Panc1 (cell line): ENCODE data around the gene CYP51A1. TPM values are rescaled to one million over a fixed set of nuclear protein-coding genes. Genes with fewer than 3 reads are reported as not detected.
"Not testable (repeated sequence)": the region's sequence is repeated elsewhere in the genome, so short reads cannot be mapped to it uniquely, and the experiment has no call there.

Experiments
- ATAC-seq: fragments of 200-7000 bp; cut with Tn5 transposase; 2 replicates; pipeline ENCODE4 v1.9.1; 2020; ENCODE audit warnings: mild to moderate bottlenecking, moderate library complexity
- BruUV-seq: library from RNA; stranded (reverse); fragments of 400-500 nt; replicated peaks from 2 replicates; lab custom pipeline; 2021; lab: Mats Ljungman, UMichigan
- CTCF ChIA-PET: fragments of 300-600 bp; sonication (Branson Sonifier 250); formaldehyde crosslinking; loops from one replicate; lab custom pipeline; 2022; ENCODE audit warnings: antibody characterized with exemption; lab: Charles Lee
- POLR2A ChIA-PET: fragments of 300-600 bp; sonication (Branson Sonifier 250); formaldehyde crosslinking; loops from one replicate; lab custom pipeline; 2022; ENCODE audit warnings: antibody characterized with exemption; lab: Charles Lee
- DNase-seq: peaks from one replicate; pipeline ENCODE4 v3.0.0-alpha.2; 2010; ENCODE audit warnings: low read depth, low spot score
- H3K27ac ChIP-seq: 2 replicates; pipeline ENCODE4 v1.5.1; 2011; ENCODE audit warnings: mild to moderate bottlenecking, low read length, inconsistent platforms
- H3K27me3 ChIP-seq: fragments of 200-500 bp; sonication (Bioruptor generic); 2 replicates; pipeline ENCODE4 v1.6.0; 2014; ENCODE audit warnings: low read length, inconsistent platforms; ENCODE audit not compliant: control insufficient read depth, insufficient read depth
- H3K36me3 ChIP-seq: fragments of 200-500 bp; sonication (Bioruptor generic); 2 replicates; pipeline ENCODE4 v1.5.1; 2014; ENCODE audit warnings: inconsistent platforms, mild to moderate bottlenecking, low read length, moderate library complexity; ENCODE audit not compliant: control insufficient read depth, insufficient read depth
- H3K4me1 ChIP-seq: 2 replicates; pipeline ENCODE4 v1.5.1; 2011; ENCODE audit warnings: inconsistent platforms, mild to moderate bottlenecking, low read length, moderate library complexity; ENCODE audit not compliant: control insufficient read depth, insufficient read depth
- H3K4me3 ChIP-seq, 2 experiments: 2 replicates each; pipeline ENCODE4 v1.5.1; 2011 to 2012; ENCODE audit warnings: low read depth in 2 of 2, low read length in 2 of 2, mild to moderate bottlenecking in 2 of 2, inconsistent platforms in 1 of 2, moderate library complexity in 1 of 2
- H3K9me3 ChIP-seq: fragments of 200-500 bp; sonication (Bioruptor generic); 2 replicates; pipeline ENCODE4 v1.5.1; 2014; ENCODE audit warnings: low read depth, mild to moderate bottlenecking, inconsistent platforms, low read length, moderate library complexity; ENCODE audit not compliant: control insufficient read depth, insufficient read depth
- POLR2AphosphoS5 ChIP-seq: IDR thresholded peaks from 2 replicates; pipeline ENCODE4 v1.6.1; 2012; ENCODE audit warnings: mild to moderate bottlenecking, low read depth, low read length, moderate library complexity
- SIN3A ChIP-seq: IDR thresholded peaks from 2 replicates; pipeline ENCODE4 v1.6.1; 2012; ENCODE audit warnings: low read depth, mild to moderate bottlenecking, low read length, moderate library complexity, borderline replicate concordance; ENCODE audit not compliant: insufficient read depth
- TCF7L2 ChIP-seq: IDR thresholded peaks from 2 replicates; pipeline ENCODE4 v1.6.1; 2011; ENCODE audit warnings: mild to moderate bottlenecking, low read depth, low read length, inconsistent platforms
- in situ Hi-C: cut with HindIII; loops from 2 replicates; pipeline ENCODE4 v1.10.0; 2016; ENCODE audit warnings: low sequenced_read_pairs, low pct_unique_long_range_greater_than_20kb
- intact Hi-C: fragments of 100-400 bp; cut with micrococcal nuclease; formaldehyde crosslinking; loops from one replicate; pipeline ENCODE4 v1.10.0; 2022; ENCODE audit not compliant: unreplicated experiment
- total RNA-seq: library from RNA; stranded (reverse); gene quantifications from one replicate; pipeline ENCODE4 v1.2.1, GENCODE V29; 2021; ENCODE audit not compliant: unreplicated experiment
- TF ChIP-seq, protein P1 (sequence below): fragments of 450-650 bp; IDR thresholded peaks from 2 replicates; pipeline ENCODE4 v1.5.1; 2017; ENCODE audit warnings: mild to moderate bottlenecking
- TF ChIP-seq, protein P2 (sequence below), 2 experiments: IDR thresholded peaks; 2 replicates each; pipeline ENCODE4 v1.6.1; 2011 to 2012; ENCODE audit warnings: low read depth in 2 of 2, control low read depth in 1 of 2, low read length in 1 of 2, mild to moderate bottlenecking in 1 of 2, moderate library complexity in 1 of 2; ENCODE audit not compliant: insufficient read depth in 1 of 2

CYP51A1 gene
- total RNA-seq, 1 experiment from 2014 or later, result 131 TPM

DNA sequence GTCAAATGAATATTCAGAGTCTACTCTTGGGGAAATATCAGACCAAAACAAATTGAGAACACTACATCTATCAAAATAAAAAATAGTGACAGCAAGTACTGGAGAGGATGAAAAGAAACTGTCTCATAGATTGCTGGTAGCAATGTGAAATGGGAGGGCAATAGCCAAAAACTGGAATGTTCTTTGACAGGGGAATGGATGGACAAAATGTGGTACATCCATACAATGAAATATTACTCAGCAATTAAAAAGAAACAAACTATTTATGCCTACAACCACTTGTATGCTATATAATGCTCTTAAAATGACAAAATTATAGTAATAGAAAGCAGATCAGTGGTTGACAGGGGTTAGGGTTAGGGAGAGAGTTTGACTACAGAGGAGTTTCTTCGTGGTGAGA is 46.0 kb downstream of the CYP51A1 start:
- no TSS peak for BruUV-seq
- POLR2A ChIA-PET, result no interaction called here
- 0 out of 2 replicates have a peak, but pooled peaks cover 4% of the 10 kb centered on the region for H3K36me3 ChIP-seq

DNA sequence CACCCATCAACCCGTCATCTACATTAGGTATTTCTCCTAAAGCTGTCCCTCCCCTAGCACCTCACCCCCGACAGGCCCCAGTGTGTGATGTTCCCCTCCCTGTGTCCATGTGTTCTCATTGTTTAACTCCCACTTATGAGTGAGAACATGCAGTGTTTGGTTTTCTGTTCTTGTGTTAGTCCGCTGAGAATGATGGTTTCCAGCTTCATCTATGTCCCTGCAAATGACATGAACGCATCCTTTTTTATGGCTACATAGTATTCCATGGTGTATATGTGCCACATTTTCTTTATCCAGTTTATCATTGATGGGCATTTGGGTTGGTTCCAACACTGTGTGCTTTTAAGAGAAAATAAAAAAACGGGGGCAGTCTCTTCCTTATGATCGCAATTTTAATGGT is 50.4 kb downstream of the CYP51A1 start:
- H3K4me3 ChIP-seq, H3K4me1 ChIP-seq, in situ Hi-C loops, H3K9me3 ChIP-seq, BruUV-seq, DNase-seq, ATAC-seq, H3K36me3 ChIP-seq, H3K27ac ChIP-seq, POLR2A ChIA-PET, intact Hi-C loops, H3K27me3 ChIP-seq, CTCF ChIA-PET: not testable (repeated sequence)

More for the DNA sequence above, 46.0 kb downstream of the CYP51A1 start:
- Histone ChIP-seq H3K27ac (no peak overlapping the region), H3K27me3 (no peaks in the 10 kb centered on the region), H3K4me3 (no peak overlapping the region), H3K4me1 (no peaks in the 10 kb centered on the region), H3K9me3 (no peaks in the 10 kb centered on the region)
- intact Hi-C loops, result no loop called here
- no peak for DNase-seq
- in situ Hi-C loops, result no loop called here
- CTCF ChIA-PET, result no interaction called here
- no peak for ATAC-seq
- TF ChIP-seq, protein P1, sequence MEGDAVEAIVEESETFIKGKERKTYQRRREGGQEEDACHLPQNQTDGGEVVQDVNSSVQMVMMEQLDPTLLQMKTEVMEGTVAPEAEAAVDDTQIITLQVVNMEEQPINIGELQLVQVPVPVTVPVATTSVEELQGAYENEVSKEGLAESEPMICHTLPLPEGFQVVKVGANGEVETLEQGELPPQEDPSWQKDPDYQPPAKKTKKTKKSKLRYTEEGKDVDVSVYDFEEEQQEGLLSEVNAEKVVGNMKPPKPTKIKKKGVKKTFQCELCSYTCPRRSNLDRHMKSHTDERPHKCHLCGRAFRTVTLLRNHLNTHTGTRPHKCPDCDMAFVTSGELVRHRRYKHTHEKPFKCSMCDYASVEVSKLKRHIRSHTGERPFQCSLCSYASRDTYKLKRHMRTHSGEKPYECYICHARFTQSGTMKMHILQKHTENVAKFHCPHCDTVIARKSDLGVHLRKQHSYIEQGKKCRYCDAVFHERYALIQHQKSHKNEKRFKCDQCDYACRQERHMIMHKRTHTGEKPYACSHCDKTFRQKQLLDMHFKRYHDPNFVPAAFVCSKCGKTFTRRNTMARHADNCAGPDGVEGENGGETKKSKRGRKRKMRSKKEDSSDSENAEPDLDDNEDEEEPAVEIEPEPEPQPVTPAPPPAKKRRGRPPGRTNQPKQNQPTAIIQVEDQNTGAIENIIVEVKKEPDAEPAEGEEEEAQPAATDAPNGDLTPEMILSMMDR, result no peak
- TF ChIP-seq, protein P2, sequence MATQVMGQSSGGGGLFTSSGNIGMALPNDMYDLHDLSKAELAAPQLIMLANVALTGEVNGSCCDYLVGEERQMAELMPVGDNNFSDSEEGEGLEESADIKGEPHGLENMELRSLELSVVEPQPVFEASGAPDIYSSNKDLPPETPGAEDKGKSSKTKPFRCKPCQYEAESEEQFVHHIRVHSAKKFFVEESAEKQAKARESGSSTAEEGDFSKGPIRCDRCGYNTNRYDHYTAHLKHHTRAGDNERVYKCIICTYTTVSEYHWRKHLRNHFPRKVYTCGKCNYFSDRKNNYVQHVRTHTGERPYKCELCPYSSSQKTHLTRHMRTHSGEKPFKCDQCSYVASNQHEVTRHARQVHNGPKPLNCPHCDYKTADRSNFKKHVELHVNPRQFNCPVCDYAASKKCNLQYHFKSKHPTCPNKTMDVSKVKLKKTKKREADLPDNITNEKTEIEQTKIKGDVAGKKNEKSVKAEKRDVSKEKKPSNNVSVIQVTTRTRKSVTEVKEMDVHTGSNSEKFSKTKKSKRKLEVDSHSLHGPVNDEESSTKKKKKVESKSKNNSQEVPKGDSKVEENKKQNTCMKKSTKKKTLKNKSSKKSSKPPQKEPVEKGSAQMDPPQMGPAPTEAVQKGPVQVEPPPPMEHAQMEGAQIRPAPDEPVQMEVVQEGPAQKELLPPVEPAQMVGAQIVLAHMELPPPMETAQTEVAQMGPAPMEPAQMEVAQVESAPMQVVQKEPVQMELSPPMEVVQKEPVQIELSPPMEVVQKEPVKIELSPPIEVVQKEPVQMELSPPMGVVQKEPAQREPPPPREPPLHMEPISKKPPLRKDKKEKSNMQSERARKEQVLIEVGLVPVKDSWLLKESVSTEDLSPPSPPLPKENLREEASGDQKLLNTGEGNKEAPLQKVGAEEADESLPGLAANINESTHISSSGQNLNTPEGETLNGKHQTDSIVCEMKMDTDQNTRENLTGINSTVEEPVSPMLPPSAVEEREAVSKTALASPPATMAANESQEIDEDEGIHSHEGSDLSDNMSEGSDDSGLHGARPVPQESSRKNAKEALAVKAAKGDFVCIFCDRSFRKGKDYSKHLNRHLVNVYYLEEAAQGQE (IDR thresholded peaks at IDR 0.05; ENCODE audit: insufficient read depth in 1 of 2, low read depth in 2 of 2, low read length in 1 of 2), result no peak
- TF ChIP-seq SIN3A (no peak), POLR2AphosphoS5 (no peak), TCF7L2 (no peak)

DNA sequence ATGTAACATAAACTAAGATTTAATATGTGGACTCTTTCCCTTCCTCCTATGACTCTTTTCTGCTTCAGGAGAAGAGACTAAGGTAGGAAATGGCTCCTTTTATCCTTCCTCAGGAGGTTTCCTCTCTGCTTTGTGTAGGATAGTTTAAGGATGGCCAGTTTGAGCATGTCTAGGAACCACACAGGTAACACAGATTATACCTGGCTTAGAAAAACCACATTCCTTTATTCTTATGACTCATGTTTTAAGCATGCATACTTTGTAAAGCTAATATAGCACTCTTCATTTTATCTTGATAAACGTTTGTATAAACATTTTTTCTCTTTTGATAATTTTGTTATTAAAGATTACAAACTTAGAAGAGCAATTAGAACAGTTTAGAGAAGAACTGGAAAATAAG is 57.8 kb downstream of the CYP51A1 start:
- DNase-seq, result no peak
- ChIA-PET POLR2A (interaction anchor here (0.6 kb wide), 1 partner anchor 558 kb away, joined by 4 read pairs; no protein-coding TSS in a partner anchor), CTCF (no interaction called here)

More for the DNA sequence above, 57.8 kb downstream of the CYP51A1 start:
- H3K27ac ChIP-seq, result no peak overlapping the region
- BruUV-seq, result no TSS peak
- no peaks in the 10 kb centered on the region for H3K27me3 ChIP-seq
- in situ Hi-C loops, result no loop called here
- no peak for TF ChIP-seq TCF7L2
- TF ChIP-seq, protein P1, result no peak
- TF ChIP-seq POLR2AphosphoS5, result no peak
- TF ChIP-seq, protein P2 (IDR thresholded peaks at IDR 0.05; ENCODE audit: insufficient read depth in 1 of 2, low read depth in 2 of 2, low read length in 1 of 2), result no peak
- TF ChIP-seq SIN3A, result no peak
- H3K4me1 ChIP-seq, result no peaks in the 10 kb centered on the region
- ATAC-seq, result no peak
- intact Hi-C loops, result no loop called here
- no peaks in the 10 kb centered on the region for H3K9me3 ChIP-seq
- no peak overlapping the region for H3K4me3 ChIP-seq
- H3K36me3 ChIP-seq, result peaks cover 2% of the 10 kb centered on the region; the same call in 1 of the 2 replicates
